Trophoblast cell (in vitro differentiated cells and primary cell): ENCODE measurements around the gene RASAL3.

Experiments
- DNase-seq, 2 donors: peaks; one replicate each; pipeline ENCODE4 v3.0.0-alpha.2; 2016
- H2AFZ ChIP-seq: 2 replicates; pipeline ENCODE4 v1.6.1; 2013; ENCODE audit warnings: low read length, moderate library complexity, mild to moderate bottlenecking; ENCODE audit not compliant: insufficient read depth, poor library complexity
- H2AK5ac ChIP-seq: 2 replicates; pipeline ENCODE4 v1.6.1; 2013; ENCODE audit warnings: mild to moderate bottlenecking, low read length
- H2BK120ac ChIP-seq: 2 replicates; pipeline ENCODE4 v1.6.1; 2013; ENCODE audit warnings: low read length, mild to moderate bottlenecking, moderate library complexity; ENCODE audit not compliant: insufficient read depth, poor library complexity
- H2BK12ac ChIP-seq: 2 replicates; pipeline ENCODE4 v1.6.1; 2013; ENCODE audit warnings: mild to moderate bottlenecking, low read length, moderate library complexity
- H2BK5ac ChIP-seq: 2 replicates; pipeline ENCODE4 v1.6.1; 2013; ENCODE audit warnings: low read length, low read depth, moderate library complexity, mild to moderate bottlenecking; ENCODE audit not compliant: poor library complexity
- H3K14ac ChIP-seq: 2 replicates; pipeline ENCODE4 v1.6.1; 2013; ENCODE audit warnings: mild to moderate bottlenecking, low read length
- H3K18ac ChIP-seq: 2 replicates; pipeline ENCODE4 v1.6.1; 2013; ENCODE audit warnings: mild to moderate bottlenecking, low read length
- H3K23ac ChIP-seq: 2 replicates; pipeline ENCODE4 v1.6.1; 2013; ENCODE audit warnings: low read length
- H3K27ac ChIP-seq: 2 replicates; pipeline ENCODE4 v1.5.1; 2013; ENCODE audit warnings: low read depth, mild to moderate bottlenecking, inconsistent platforms, low read length, moderate library complexity
- H3K27me3 ChIP-seq: 2 replicates; pipeline ENCODE4 v1.6.1; 2013; ENCODE audit warnings: inconsistent platforms, mild to moderate bottlenecking, low read length, moderate library complexity; ENCODE audit not compliant: insufficient read depth
- H3K36me3 ChIP-seq, 2 experiments: 1 replicate in 1 of 2; 2 replicates in 1 of 2; pipeline ENCODE4 v1.6.1; 2013; ENCODE audit warnings: low read length in 2 of 2, mild to moderate bottlenecking in 2 of 2, moderate library complexity in 1 of 2; ENCODE audit not compliant: insufficient read depth in 2 of 2, control insufficient read depth in 1 of 2
- H3K4ac ChIP-seq: 2 replicates; pipeline ENCODE4 v1.6.1; 2013; ENCODE audit warnings: low read depth, mild to moderate bottlenecking, low read length, moderate library complexity
- H3K4me1 ChIP-seq, 2 experiments: 1 replicate in 1 of 2; 2 replicates in 1 of 2; pipeline ENCODE4 v1.6.1; 2013; ENCODE audit warnings: low read length in 2 of 2, mild to moderate bottlenecking in 2 of 2, moderate library complexity in 1 of 2; ENCODE audit not compliant: insufficient read depth in 2 of 2, control insufficient read depth in 1 of 2
- H3K4me2 ChIP-seq: 2 replicates; pipeline ENCODE4 v1.6.1; 2013; ENCODE audit warnings: inconsistent platforms, mild to moderate bottlenecking, low read length, moderate library complexity
- H3K4me3 ChIP-seq: 2 replicates; pipeline ENCODE4 v1.5.1; 2013; ENCODE audit warnings: mild to moderate bottlenecking, low read depth, low read length, inconsistent platforms
- H3K79me1 ChIP-seq: one replicate; pipeline ENCODE4 v1.6.1; 2013; ENCODE audit warnings: low read length
- H3K79me2 ChIP-seq: 2 replicates; pipeline ENCODE4 v1.6.1; 2013; ENCODE audit warnings: low read length, mild to moderate bottlenecking; ENCODE audit not compliant: control insufficient read depth, insufficient read depth, poor library complexity
- H3K9ac ChIP-seq: 2 replicates; pipeline ENCODE4 v1.6.1; 2013; ENCODE audit warnings: mild to moderate bottlenecking, low read length
- H3K9me3 ChIP-seq: 2 replicates; pipeline ENCODE4 v1.6.1; 2013; ENCODE audit warnings: low read depth, mild to moderate bottlenecking, control low read depth, inconsistent platforms, low read length; ENCODE audit not compliant: insufficient read depth
- H4K12ac ChIP-seq: 2 replicates; pipeline ENCODE4 v1.6.1; 2013; ENCODE audit warnings: low read depth, mild to moderate bottlenecking, low read length, moderate library complexity
- H4K8ac ChIP-seq: 2 replicates; pipeline ENCODE4 v1.6.1; 2013; ENCODE audit warnings: low read depth, mild to moderate bottlenecking, low read length, moderate library complexity
- H4K91ac ChIP-seq: one replicate; pipeline ENCODE4 v1.6.1; 2013; ENCODE audit warnings: low read depth, mild to moderate bottlenecking, low read length, moderate library complexity
- WGBS: extraction: QIAGEN DNeasy Blood & Tissue Kit; methylation state at CpG from one replicate; pipeline ENCODE4 v1.1.7; 2013; ENCODE audit warnings: missing lambda C conversion rate; ENCODE audit not compliant: insufficient read length, insufficient coverage; ENCODE audit errors: extremely low coverage; 5-methylcytosine and 5-hydroxymethylcytosine counted together

RASAL3 gene

DNA sequence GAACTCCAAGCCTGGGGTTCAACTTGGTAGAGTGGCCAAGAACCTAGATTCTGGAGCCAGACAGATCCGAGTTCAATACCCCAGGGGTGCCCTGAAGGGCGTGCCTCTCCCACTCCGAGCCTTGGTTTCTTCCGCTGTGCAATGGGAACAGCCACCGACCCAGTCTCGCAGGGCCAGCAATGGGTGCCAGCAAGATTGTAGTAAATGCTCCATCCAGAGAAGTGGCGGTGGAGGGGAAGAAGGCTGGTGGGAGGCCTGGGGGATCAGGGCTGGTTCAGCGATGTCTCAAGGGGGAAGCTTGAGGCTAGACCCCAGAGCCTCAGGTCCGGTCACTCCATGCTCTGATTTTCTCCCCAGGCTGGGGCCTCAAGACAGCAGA, 19.1 kb downstream of the RASAL3 start:
- Histone ChIP-seq H3K79me1 (no peaks in the 10 kb centered on the region), H3K4me3 (no peak overlapping the region), H3K9ac (no peak overlapping the region), H4K12ac (no peak overlapping the region), H2AK5ac (no peak overlapping the region), H3K27me3 (no peaks in the 10 kb centered on the region), H4K8ac (no peak overlapping the region), H4K91ac (no peak overlapping the region), H3K23ac (no peak overlapping the region), H3K18ac (no peak overlapping the region), H2BK5ac (no peak overlapping the region), H3K14ac (no peak overlapping the region), H3K79me2 (no peaks in the 10 kb centered on the region), H3K4me2 (no peak overlapping the region), H3K4me1 (peaks cover 3 to 5% of the 10 kb centered on the region in 2 experiments), H3K36me3 (no peaks in the 10 kb centered on the region), H3K9me3 (peaks cover 2% of the 10 kb centered on the region), H2AFZ (no peak overlapping the region), H3K4ac (no peak overlapping the region), H2BK120ac (no peak overlapping the region), H3K27ac (no peak overlapping the region), H2BK12ac (no peak overlapping the region)
- WGBS: no CpG with 5 or more reads among the region's 9 CpGs
- DNase-seq: no peak

- no peak overlapping the region for H2AFZ ChIP-seq
- peaks cover 3 to 5% of the 10 kb centered on the region in 2 experiments for H3K4me1 ChIP-seq
- no peak overlapping the region for H3K14ac ChIP-seq
- no peak overlapping the region for H3K18ac ChIP-seq
- peaks cover 2% of the 10 kb centered on the region for H3K9me3 ChIP-seq
- H4K12ac ChIP-seq: no peak overlapping the region
- no peak overlapping the region for H3K23ac ChIP-seq
- no peak overlapping the region for H2BK5ac ChIP-seq
- H3K4me2 ChIP-seq: no peak overlapping the region
- H3K36me3 ChIP-seq: no peaks in the 10 kb centered on the region
- no CpG with 5 or more reads among the region's 15 CpGs for WGBS
- H3K4ac ChIP-seq: no peak overlapping the region
- H3K9ac ChIP-seq: no peak overlapping the region
- no peak overlapping the region for H3K27ac ChIP-seq
- H2AK5ac ChIP-seq: no peak overlapping the region
- H3K79me1 ChIP-seq: no peaks in the 10 kb centered on the region
- DNase-seq: no peak
- no peak overlapping the region for H4K91ac ChIP-seq
- no peak overlapping the region for H4K8ac ChIP-seq
- no peak overlapping the region for H2BK12ac ChIP-seq
- H3K79me2 ChIP-seq: no peaks in the 10 kb centered on the region
- no peak overlapping the region for H2BK120ac ChIP-seq
- no peaks in the 10 kb centered on the region for H3K27me3 ChIP-seq
- no peak overlapping the region for H3K4me3 ChIP-seq
These were observed 19.7 kb downstream of the RASAL3 start for GRCh38 chr19:15444505-15445226.

DNA sequence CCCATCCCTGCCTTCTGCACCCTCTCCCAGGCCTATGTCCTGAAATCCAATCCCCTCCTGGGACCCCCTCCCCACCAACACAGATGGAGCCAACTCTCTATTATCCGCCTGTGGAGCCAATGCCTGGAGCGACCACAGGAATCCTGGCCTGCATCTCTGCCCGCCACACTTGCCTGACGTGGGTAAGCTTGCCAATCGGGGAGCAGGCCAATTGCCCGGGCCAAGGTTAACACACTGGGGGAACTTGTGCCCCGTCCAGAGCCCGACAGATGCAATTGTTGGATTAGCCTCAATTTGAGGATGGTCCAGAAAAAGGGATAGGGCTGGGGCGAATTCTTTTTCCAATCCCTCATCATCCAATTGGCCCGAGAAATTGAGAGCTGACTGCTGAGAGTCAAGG, 20.5 kb downstream of the RASAL3 start:
- peaks cover 2% of the 10 kb centered on the region for H3K9me3 ChIP-seq
- no peak overlapping the region for H3K4me2 ChIP-seq
- H4K91ac ChIP-seq: no peak overlapping the region
- no peaks in the 10 kb centered on the region for H3K79me1 ChIP-seq
- H4K8ac ChIP-seq: no peak overlapping the region
- no peak overlapping the region for H3K14ac ChIP-seq
- no peak overlapping the region for H2AK5ac ChIP-seq
- no peak overlapping the region for H4K12ac ChIP-seq
- H3K4ac ChIP-seq: no peak overlapping the region
- H2BK120ac ChIP-seq: no peak overlapping the region
- H3K27ac ChIP-seq: no peak overlapping the region
- no peaks in the 10 kb centered on the region for H3K27me3 ChIP-seq
- DNase-seq: no peak
- H3K9ac ChIP-seq: no peak overlapping the region
- WGBS: no CpG with 5 or more reads among the region's 10 CpGs
- no peak overlapping the region for H2AFZ ChIP-seq
- H2BK5ac ChIP-seq: no peak overlapping the region
- no peaks in the 10 kb centered on the region for H3K36me3 ChIP-seq
- H3K79me2 ChIP-seq: no peaks in the 10 kb centered on the region
- no peak overlapping the region for H3K23ac ChIP-seq
- no peak overlapping the region for H3K4me3 ChIP-seq
- no peak overlapping the region for H2BK12ac ChIP-seq
- H3K18ac ChIP-seq: no peak overlapping the region
- H3K4me1 ChIP-seq: no peaks in the 10 kb centered on the region

- H4K8ac ChIP-seq: no peak overlapping the region
- H4K91ac ChIP-seq: no peak overlapping the region
- H3K14ac ChIP-seq: no peak overlapping the region
- H3K9ac ChIP-seq: no peak overlapping the region
- H2BK12ac ChIP-seq: no peak overlapping the region
- H2BK5ac ChIP-seq: no peak overlapping the region
- no peak overlapping the region for H2AFZ ChIP-seq
- H3K23ac ChIP-seq: no peak overlapping the region
- H3K79me2 ChIP-seq: no peaks in the 10 kb centered on the region
- no peaks in the 10 kb centered on the region for H3K79me1 ChIP-seq
- H2BK120ac ChIP-seq: no peak overlapping the region
- H3K4me1 ChIP-seq: no peaks in the 10 kb centered on the region
- WGBS: no CpG with 5 or more reads among the region's 3 CpGs
- H3K27ac ChIP-seq: no peak overlapping the region
- H3K4me2 ChIP-seq: no peak overlapping the region
- H2AK5ac ChIP-seq: no peak overlapping the region
- H3K4ac ChIP-seq: no peak overlapping the region
- no peak overlapping the region for H3K4me3 ChIP-seq
- H4K12ac ChIP-seq: no peak overlapping the region
- DNase-seq: no peak
- no peaks in the 10 kb centered on the region for H3K9me3 ChIP-seq
- no peaks in the 10 kb centered on the region for H3K27me3 ChIP-seq
- H3K36me3 ChIP-seq: no peaks in the 10 kb centered on the region
- no peak overlapping the region for H3K18ac ChIP-seq
These were observed 21.0 kb downstream of the RASAL3 start for GRCh38 chr19:15443325-15443724.
